Measurements from ENCODE around the gene LTF.
"Not testable (repeated sequence)": the region's sequence is repeated elsewhere in the genome, so short reads cannot be mapped to it uniquely, and the experiment has no call there.

The LTF gene

DNA sequence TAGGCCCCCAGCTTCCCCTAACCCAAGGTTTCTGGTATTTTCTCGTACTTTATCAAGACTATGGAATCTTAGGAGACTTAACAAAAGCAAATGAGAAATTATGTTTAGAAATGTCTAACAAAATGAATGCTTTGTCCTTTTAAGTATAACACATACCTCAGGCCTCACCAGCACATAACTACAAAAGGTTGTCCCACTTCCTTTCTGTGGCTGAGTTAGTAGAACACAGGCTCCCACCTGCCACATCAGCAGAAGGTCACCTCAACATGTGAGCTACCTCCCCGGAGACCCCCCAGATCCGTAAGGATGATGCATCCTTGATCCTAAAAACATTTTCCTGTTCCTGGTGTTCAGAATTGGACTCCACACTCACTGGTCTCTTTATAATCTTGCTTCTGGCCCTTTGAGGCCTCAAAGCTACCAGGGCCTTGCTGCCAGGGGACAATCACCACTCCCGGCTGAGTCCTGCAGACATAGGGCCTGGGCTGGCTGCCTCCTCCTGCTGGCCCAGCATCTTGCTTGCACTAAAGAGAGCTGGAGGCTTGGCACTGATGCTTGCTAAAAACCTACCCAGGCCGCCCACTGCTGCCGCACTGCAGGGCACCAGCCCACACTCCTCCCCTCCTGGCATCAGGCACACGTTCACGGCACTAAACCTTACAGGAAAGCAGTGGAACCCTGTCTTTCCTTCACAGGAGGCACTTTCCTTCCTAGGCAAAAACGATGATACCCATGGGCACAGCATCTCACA, 54.8 kb downstream of the LTF start:
- no peak for DNase-seq

DNA sequence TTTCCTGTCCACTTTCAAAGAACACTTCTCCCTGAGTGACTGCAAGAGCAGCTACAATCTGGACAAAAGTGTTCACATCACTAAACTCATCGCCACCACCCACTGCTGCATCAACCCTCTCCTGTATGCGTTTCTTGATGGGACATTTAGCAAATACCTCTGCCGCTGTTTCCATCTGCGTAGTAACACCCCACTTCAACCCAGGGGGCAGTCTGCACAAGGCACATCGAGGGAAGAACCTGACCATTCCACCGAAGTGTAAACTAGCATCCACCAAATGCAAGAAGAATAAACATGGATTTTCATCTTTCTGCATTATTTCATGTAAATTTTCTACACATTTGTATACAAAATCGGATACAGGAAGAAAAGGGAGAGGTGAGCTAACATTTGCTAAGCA, 55.9 kb downstream of the LTF start:
- DNase-seq, result no peak

DNA sequence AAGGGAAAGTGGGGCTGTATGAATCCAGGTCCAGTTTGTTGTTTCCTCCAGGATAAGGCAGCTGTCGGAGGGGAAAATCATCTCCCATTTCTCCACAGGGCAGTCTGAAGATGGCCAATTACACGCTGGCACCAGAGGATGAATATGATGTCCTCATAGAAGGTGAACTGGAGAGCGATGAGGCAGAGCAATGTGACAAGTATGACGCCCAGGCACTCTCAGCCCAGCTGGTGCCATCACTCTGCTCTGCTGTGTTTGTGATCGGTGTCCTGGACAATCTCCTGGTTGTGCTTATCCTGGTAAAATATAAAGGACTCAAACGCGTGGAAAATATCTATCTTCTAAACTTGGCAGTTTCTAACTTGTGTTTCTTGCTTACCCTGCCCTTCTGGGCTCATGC, 56.7 kb downstream of the LTF start:
- no peak for DNase-seq

DNA sequence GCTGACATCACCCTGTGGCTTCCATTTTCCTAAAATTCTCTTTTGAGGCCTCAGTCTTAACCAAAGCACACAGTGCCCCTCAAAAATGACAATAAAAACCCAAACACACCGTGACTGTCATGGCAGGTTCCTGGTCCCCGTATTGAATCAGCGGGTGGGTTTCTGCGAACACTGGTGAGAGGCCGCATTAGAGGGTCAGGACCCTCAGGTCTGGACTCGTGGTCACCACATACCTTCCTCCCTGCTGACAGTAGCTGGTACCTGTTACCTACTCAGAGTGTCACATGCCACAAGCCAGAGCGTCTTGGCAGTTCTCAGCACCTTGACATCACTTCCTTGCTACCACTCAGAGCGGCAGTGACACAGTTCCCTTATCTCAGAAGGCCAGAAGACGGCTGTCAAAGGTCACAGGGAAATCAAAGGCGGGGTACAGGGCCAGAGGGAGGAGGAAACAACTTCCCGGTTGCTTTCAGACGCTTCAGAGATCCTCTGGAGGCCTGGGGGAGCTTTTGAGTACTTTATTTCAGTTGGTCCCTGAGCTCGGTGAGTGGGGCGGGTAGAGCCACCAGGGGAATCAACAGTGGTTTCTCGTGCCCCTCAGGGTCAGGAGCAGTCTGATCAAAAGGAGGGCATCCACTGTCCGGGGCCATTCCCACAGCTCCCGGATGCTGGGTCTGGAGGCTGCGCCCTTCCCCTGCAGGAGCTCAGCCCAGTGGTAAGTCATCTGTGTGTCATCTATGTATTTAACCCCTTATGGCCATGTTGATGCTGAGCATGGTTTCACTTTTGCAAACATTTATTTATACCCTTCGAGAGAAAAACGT, 57.7 kb downstream of the LTF start, which contains the start of the genes CCR5AS and CCRL2:
Gene CCR5AS, minus strand, starts transcription at position 279 of the 824 bp plus-strand sequence.
Gene CCRL2, plus strand, starts transcription at position 472 of the 824 bp plus-strand sequence. CDS start 821 bp downstream, outside the sequence.
- DNase-seq, result peak; percentile 51

DNA sequence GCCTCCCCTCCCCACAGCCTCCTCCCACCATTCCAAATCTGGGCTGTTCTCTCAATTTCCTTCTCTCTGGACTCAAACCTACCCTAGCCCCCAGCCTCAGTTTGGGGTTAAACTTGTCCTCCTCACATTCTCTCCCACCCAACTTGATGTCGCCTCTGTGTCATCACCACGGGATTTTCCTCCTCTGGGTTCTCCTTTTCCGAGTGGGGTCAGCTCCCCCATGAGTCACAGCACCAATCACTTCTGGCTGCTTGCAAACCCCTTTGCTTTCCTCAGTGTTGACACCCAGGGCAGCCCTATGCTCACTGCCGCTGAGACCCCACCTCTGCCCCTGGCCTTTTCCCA, 58.3 kb downstream of the LTF start:
- no peak for DNase-seq

DNA sequence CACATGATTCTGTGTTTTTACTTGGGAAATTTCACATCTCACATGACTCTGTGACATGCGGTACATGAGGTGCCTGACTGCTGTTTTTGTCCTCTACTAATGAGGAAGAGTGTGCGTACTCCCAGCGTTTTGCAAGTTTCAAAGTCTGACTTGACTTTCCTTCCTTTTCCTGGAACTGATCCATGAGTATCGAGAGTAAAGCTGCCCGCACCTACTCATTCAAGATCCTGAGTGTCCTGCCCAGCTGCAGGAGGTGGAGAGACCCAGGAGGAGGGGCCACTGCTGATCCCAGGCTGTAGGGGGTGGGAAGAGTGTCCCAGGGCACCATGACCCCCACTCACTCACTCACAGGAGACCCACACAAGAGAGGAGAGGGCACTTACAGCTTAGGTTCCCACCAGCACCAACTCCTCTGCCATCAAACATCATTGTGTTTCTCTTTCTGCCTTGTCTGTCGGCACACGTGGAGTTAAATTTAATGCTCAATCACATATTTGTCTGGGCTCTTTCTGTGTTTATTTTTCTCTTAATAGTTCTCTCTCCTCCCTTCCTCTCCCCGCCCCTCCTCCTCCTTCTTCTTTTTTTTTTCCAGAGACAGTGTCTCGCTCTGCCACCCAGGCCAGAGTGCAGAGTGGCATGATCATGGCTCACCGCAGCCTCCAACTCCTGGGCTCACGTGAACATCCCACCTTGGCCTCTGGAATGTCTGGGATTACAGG, 59.2 kb downstream of the LTF start:
- no peak for DNase-seq

DNA sequence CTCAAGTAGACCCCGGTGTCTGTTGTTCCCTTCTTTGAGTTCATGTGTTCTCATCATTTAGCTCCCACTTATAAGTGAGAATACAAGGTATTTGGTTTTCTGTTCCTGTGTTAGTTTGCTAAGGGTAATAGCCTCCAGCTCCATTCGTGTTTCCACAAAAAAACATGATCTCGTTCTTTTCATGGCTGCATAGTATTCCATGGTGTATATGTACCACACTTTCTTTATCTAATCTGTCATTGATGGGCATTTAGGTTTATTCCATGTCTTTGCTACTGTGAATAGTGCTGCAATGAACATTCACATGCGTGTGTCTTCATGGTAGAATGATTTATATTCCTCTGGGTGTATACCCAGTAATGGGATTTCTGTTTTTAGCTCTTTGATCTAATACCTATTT, 61.8 kb downstream of the LTF start:
- DNase-seq, result not testable (repeated sequence)

DNA sequence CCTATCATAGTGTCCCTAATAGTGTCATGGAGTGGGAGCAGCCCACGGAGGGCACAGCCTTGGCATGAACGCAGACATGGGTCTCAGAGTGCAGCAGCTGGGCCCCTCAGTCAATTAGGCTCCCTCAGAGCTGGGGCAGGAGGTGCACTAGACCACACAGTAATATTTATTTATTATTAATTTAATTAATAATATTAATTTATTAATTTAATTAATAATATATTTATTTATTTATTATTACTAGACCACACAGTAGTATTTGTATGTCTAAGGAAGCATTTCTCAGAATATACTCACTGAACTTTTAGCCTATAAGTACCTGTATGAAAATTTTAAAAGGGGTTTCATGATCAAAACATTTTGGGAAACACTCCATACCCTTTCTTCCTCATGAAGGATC, 63.1 kb downstream of the LTF start:
- no peak for DNase-seq

DNA sequence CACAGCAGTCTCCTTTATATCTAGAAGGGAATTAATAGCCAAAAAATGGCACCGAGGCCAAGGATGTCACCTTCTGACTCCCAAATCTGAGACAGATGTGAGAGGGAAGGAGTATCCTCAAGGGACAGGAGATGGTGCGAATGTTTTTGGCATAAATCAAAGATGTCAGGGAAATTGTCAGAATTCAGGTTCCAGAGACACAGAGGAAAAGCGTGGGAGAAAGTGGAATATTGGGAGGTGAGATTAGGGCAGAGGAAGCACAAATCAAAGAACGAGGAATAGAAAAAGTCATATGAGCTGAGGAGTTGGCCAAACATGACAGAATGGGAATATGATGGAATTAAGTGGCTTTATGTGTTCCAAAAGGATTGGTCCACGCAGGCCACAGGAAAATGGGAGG, 63.9 kb downstream of the LTF start:
- DNase-seq, result no peak

DNA sequence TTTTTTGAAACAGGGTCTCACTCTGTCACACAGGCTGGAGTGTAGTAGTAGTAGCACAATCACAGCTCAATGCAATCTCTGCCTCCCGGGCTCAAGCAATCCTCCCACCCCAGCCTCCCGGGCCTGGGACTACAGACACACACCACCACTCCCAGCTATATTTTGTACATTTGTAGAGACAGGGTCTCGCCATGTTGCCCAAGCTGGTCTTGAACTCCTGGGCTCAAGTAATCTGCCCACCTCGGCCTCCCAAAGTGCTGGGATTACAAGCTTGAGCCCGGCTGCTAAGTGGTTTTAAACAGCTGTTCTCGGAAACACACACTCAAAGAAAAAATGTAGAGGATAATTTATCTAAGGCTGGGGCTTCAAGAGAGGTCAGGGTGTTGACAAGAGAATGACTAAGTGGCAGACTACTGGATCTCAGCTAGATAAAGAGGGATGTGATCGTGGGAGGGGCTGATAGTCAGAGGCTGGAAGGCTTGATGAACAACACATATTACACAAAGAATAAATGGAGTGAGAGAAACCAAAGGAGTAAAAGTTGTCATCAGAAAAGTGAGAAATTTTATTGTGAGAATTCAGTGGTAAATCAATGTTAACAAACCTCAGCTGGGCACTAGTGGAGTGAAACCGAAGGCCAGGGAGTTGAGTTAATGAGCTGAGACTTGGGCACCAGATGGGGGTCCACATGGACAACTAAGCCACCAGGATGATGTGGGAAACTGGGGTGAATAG, 64.5 kb downstream of the LTF start:
- no peak for DNase-seq

DNA sequence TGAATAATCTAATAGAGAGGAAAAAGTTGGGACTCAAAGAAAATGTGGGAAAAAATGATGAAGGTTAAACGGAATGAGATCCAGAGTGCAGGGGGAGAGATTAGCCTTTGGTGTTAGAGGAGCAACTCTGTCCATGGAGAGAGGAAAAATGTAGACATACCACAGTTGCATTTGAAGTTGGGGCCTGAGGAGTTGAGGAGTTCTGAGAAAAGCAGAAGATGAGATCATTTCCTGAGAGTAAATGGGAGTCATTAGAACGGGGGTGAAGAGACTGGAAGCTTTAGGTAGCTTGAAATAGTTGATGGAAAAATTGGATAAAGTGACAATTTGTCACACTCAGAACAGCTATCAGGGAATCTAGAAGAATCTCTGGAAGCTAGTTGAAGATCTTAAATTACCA, 65.1 kb downstream of the LTF start:
- no peak for DNase-seq

DNA sequence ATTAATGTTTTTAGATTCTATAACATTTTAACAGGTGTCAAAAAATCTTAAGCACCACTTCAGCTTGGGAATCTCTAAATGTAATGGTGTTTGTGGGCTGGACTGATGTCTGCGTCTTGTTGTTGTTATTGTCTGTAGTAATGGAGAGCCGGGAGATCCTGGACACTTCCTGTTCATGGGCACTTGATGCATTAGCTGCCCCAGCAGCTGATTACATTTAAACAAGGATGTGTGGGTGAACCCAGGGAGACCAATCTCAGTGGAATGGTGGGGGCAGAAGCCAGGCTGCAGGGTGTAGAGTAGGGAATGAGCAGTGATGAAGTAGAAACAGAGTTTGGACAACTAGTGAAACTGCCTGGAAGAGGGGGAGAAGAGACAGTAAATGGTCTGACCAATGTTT, 65.6 kb downstream of the LTF start:
- DNase-seq, result no peak

DNA sequence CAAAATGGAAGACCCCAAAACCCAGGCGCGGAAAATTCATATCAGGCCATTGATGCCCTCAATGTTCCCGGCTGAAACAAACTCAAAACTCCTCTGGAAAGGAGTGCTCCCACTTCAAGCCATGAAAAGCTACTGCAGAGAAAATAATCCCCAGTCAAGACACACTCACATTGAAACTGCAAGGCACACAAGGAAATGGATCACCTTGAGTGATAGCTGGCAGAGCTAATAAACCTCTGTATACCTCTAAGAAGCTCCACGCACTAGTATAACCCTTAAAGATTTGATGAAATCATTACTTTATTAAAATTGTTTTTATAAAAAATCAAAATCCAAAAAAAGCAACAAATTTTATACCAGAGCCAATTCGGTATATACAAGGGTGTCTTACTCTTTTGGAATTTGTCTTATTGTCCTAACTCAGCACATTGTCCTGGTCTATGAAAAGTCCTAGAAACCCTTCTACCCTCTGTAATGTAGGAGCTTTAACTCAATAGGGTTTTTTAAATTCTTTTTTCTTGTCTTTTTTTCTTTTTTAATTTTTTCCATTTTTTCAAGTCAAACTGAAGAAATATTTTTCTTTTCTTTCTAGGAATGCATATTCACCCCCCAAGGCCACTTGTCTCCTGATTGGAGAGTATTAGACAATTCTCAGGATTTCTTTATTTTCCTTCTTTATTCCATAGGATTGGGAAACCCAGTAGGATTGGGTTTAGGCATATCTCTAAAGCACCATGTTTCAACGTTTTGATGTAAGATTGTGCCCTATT, 66.3 kb downstream of the LTF start:
- DNase-seq, result no peak

DNA sequence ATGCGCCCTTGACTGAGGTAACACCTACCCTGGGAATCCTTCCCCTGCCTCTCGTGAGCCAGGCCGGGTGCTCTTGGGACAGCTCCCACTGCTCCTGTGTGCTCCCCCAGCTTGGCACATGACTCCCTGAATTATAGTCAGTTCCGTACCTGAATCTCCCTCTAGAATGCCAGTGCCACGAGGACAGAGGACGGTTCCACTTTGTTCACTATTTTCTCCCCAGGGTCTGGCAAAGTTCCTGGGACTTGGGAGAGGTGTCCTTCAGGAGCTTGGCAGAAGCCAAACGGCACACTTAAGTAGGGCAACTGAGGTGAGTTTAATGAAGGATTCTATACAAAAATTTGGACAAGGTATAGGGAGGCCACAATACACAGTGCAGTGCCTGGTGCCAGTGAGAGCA, 67.6 kb downstream of the LTF start:
- no peak for DNase-seq

DNA sequence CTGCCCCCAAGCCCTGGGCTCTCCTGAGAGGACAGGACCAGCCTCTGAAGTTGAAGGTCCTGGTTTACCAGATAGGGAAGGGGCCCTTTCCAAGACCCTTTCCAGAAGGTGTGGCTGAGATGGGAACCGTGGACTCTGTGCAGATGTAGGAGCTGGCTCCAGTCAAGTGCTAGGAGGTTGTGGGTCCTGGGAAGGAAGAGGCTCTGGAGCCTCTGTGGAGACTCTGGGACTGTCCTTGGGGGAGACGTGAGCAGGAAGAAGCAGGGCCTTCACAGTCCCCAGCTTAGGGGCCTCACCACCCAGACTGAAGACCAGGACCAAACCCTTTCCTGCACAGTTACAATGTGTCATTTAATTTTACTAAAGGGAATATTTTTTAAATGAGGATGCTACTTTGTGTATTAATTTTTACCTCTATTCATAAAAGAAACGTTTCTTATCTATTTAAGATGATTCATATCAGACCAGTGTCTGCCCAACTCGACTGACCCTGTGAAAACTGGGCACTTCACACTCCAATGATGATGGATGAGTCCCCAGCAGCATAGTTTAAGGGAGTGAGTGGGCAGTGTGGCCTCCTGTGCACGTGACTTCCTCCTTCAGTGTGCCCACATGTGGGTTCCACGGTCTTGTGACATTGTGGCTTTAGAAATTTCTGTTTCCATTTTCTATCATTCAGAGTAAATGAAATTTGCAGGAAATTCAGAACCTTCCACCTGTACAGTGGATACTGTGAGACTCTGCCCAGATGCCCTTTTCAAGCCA, 68.8 kb downstream of the LTF start:
- no peak for DNase-seq

DNA sequence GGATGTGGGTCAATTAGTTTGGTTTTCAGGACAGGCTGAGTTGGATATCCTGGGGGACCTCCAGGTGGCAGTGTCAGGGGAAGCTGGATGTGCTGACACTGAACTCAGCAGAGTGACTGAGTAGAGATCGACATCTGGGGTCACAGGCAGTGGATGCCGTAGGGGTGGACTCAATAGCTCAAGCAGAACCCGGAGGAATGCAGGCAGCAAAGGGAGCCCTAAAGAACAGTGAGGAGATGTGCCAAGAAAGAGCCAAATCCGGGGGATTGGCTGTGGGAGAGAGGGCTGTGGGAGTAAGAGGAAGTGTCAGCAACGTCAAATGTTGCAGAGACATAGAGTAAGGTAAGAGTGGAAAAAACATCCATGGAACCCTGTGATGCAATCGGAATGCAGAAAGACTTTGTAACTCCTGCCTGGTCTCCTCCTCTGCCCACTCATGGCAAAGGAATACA, 69.5 kb downstream of the LTF start:
- DNase-seq, result no peak

DNA sequence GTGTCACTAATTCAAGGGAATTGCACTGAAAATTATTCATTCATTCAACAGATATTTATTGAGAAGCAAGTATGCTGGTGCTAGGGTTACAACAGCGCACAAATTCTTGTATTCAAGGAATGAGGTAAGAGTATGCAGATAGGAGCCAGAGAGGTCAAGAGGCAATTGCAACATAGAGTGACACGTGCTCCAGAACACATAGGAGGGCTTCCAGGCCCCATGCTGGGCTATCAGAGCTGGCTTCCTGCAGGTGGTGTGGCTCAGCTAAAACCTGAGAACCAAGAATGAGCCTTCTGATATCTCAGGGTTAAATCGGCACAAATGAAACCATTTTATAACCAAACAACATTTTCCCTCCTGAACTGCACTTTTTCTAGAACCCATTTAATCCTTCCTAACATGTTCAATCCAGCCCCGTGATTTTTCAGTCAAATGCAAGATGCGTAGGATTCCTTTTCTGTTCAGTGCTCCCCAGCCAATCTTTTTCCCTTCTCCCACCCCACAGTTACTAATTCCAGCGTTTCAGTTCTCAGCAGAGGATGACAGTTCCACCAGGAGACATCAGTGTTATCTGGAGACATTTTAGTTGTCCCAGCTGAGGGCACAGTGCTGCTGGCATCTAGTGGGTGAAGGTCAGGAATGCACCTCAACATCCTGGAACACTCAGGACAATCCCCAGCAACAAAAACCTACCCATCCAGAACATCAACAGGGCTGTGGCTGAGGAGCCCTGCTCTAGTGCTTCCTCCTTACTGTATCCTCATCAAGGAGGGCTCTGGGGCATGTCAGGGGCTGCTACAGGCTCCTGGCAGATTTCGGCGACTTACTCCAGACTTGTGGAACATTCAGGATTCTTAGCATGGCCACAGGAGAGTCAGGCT, 70.9 kb downstream of the LTF start:
- no peak for DNase-seq

DNA sequence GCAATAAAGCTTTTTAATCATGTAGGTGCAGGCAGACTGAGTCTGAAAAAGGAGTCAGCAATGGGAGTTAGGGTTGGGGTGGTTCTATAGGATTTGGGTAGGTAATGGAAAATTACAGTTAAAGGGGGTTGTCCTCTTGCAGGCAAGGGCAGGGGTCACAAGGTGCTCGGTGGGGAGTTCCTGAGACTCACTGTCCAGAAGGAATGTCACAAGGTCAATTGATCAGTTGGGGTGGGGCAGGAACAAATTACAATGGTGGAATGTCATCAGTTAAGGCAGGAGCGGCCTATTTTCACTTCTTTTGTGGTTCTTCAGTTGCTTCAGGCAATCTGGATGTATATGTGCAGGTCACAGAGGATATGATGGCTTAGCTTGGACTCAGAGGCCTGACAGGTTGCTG, 71.7 kb downstream of the LTF start:
- DNase-seq, result no peak

DNA sequence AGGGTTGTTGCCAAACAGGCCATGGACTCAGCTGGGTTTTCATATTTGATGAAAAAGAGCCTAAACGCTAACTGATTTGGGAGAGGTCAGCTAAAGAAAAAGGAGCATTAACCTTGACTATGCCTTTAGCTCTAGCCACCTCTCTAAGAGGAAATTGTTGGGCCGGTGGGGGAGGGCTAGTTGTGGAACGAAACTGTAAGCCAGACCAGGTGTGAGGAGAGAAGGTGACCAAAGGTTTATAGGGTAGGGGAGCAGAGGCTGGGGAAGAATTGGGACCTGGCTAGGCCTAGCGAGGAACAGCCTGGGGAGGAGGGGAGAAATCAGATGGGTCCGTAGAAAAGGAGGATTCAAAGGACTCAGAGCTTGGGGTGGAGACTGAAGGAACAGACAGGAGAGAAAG, 73.2 kb downstream of the LTF start:
- not testable (repeated sequence) for DNase-seq

DNA sequence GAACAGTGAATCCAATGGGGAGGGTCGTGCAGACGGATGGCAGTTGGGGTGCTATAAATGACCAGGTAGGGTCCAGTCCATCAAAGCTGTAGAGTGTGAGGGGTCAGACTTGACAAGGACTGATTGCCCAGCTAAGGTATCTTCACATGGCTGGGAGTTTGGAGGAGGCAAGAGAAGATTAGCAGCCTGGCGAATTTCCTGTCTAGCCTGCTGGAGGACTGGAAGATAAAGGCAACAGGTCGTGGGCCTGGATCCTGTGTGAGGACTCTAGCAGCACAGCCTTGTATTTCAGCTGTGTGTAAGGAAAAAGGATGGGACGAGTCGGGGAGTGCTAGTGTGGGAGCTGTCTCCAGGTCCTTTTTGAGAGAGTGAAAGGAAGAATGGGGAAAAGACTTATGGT, 75.4 kb downstream of the LTF start:
- no peak for DNase-seq

Data from activated CD4-positive, alpha-beta T cell treated with anti-CD3 and anti-CD28 coated beads, Interleukin-2, amount 50 U/mL, for 16 hours (primary cell).